Lower leg skin (tissue), 4 donors: ENCODE measurements around the gene RBM3. TPM values are rescaled to one million over a fixed set of nuclear protein-coding genes. Genes with fewer than 3 reads are reported as not detected.

Source experiments
- DNase-seq, 2 donors: peaks; one replicate each; pipeline ENCODE4 v3.0.0-alpha.2; 2019; ENCODE audit warnings: low spot score in 2 of 2
- H3K4me3 ChIP-seq: fragments of 200-600 bp; sonication (generic); 2 replicates; pipeline ENCODE4 v1.5.1; 2017; ENCODE audit warnings: mild to moderate bottlenecking, low read depth; ENCODE audit not compliant: poor library complexity, severe bottlenecking
- POLR2A ChIP-seq, 2 donors: fragments of 450-650 bp; IDR thresholded peaks; one replicate each; pipeline ENCODE4 v1.6.1; 2016 to 2017; ENCODE audit warnings: antibody characterized with exemption in 2 of 2, mild to moderate bottlenecking in 1 of 2, moderate library complexity in 1 of 2
- WGBS, 2 donors: methylation state at CpG; one replicate each; pipeline ENCODE4 v1.1.5; 2018; 5-methylcytosine and 5-hydroxymethylcytosine counted together
- intact Hi-C: fragments of 100-400 bp; cut with DNase I; formaldehyde crosslinking; loops from one replicate; pipeline ENCODE4 v1.15.0; 2023; ENCODE audit warnings: low total_unique reads
- total RNA-seq, 4 donors: library from RNA; depleted of rRNA; stranded (reverse); fragments of >200 nt; gene quantifications; one replicate each; pipeline ENCODE4 v1.1.0, GENCODE V29; 2016
- TF ChIP-seq, protein P1 (sequence below), 3 donors: fragments of 450-650 bp; IDR thresholded peaks; one replicate each; pipeline ENCODE4 v1.5.1; 2016; ENCODE audit warnings: antibody characterized with exemption in 3 of 3, mild to moderate bottlenecking in 3 of 3, moderate library complexity in 2 of 3

RBM3 gene
- total RNA-seq, 4 donors from 2014 or later: 162 to 207 (median 198) TPM

DNA sequence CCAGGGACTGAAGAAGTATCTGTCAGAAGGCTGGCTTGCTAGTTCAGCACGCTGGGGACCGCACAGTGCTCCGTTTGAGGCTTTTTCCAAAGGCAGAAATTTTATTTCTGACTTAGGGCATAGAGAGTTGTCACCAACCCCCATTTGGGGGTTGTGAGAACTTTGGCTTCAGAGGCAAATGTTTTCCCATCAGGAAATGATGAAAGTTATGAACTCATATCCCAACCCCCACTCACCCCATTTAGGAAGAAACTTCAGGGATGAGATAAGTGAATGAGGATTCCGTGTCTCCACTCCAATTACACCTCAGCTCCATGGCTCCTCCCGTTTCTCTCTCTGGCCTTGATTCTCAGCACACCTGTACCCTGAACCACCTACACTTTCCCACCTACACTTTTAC, 18.7 kb downstream of the RBM3 start:
- no peak for DNase-seq
- intact Hi-C loops: no loop called here
- 75 to 86% methylated on average over 5 of the region's 5 CpGs for WGBS, 2 donors
- H3K4me3 ChIP-seq: no peak overlapping the region
- TF ChIP-seq POLR2A (IDR thresholded peaks at IDR 0.05): no peak
- TF ChIP-seq, protein P1, sequence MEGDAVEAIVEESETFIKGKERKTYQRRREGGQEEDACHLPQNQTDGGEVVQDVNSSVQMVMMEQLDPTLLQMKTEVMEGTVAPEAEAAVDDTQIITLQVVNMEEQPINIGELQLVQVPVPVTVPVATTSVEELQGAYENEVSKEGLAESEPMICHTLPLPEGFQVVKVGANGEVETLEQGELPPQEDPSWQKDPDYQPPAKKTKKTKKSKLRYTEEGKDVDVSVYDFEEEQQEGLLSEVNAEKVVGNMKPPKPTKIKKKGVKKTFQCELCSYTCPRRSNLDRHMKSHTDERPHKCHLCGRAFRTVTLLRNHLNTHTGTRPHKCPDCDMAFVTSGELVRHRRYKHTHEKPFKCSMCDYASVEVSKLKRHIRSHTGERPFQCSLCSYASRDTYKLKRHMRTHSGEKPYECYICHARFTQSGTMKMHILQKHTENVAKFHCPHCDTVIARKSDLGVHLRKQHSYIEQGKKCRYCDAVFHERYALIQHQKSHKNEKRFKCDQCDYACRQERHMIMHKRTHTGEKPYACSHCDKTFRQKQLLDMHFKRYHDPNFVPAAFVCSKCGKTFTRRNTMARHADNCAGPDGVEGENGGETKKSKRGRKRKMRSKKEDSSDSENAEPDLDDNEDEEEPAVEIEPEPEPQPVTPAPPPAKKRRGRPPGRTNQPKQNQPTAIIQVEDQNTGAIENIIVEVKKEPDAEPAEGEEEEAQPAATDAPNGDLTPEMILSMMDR (IDR thresholded peaks at IDR 0.05): no peak

DNA sequence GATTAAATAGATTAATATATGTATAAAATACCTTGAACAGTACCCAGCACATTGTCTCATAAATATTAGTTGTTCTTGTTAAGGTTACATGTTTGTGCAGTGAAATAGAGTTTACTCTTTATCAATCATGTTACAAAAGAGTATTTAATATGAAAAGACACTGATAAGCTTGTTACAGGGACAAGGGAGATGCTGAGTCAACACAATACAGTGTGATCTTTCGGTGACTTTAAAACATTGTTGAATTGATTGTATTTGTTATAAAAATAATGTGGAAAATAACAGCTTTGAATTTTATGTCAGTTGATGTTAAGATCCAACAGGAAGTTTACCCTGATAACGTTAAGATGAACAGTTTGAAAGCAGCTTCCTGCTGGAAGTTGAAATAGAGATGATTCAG, 21.6 kb downstream of the RBM3 start:
- WGBS, 2 donors: 66 to 71% methylated on average over 2 of the region's 2 CpGs
- no peak overlapping the region for H3K4me3 ChIP-seq
- DNase-seq: no peak
- intact Hi-C loops: no loop called here
- TF ChIP-seq, protein P1 (IDR thresholded peaks at IDR 0.05): no peak

DNA sequence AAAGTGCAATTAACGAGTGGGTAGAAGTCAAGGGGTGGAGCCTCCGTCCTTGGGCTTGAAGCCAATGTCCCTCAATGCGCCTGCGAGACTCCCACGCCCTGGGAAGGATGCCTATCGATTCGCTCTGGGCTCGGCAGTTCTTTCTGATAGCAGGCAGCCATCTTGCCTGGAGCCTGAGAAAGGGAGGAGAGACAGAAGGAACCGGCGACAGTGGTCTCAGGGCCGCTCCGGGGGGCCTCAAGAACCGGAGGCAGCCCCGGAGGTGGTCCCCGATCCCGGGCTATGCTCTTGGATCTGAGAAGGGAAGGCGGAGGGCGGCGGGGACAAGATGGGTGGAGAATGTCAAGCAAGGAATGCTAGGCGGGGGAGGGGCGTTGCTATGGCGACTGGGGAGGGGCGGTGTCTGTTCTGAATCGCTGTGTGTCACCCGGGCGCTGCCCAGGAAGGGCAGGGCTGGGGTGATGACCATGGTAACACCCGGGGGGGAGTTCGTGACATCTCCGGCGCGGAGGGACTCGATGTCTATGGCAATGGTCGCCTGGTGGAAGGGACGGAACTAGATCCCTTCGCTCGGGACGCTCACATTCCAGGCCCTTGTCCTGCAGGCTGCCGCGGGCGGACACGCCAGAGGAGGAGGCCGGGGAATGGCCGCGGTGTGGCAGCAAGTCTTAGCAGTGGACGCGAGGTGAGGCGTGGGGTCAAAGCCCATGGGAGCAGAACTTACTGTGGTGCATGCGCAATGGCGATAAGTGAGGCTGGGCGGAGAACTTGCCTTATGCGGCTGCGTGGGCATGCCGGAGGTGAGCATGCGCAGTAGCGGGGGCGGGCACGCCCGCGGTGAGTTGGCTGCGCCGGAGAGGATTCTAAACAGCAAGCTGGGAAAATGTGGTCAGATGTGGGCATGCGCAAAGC, 23.3 kb downstream of the RBM3 start, which contains the start of gene WDR13:
Gene WDR13 (plus strand): TSS at position 140 of the 912 bp plus-strand sequence. CDS start 505 bp downstream, at position 645.
- no peak for TF ChIP-seq POLR2A (IDR thresholded peaks at IDR 0.05)
- TF ChIP-seq, protein P1 (IDR thresholded peaks at IDR 0.05): no peak
- intact Hi-C loops: no loop called here
- WGBS, 2 donors: 1 to 42% methylated on average over 32 to 62 of the region's 62 CpGs
- H3K4me3 ChIP-seq: peak within 1 kb of the TSS; percentile 52
- DNase-seq: peak; percentile 91 to 98

DNA sequence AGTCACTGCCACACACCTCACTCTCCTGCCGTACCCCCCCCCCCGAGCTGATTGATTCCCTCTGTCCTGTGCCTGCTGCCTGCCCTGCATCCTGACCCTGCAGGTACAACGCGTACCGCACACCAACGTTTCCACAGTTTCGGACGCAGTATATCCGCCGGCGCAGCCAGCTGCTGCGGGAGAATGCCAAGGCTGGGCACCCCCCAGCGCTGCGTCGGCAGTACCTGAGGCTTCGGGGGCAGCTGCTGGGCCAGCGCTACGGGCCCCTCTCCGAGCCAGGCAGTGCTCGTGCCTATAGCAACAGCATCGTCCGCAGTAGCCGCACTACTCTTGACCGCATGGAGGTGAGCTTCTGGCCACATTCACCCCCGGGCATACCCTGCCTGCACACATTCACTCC, 24.3 kb downstream of the RBM3 start:
- TF ChIP-seq, protein P1 (IDR thresholded peaks at IDR 0.05): no peak
- no peak for TF ChIP-seq POLR2A (IDR thresholded peaks at IDR 0.05)
- 79 to 93% methylated on average over 11 to 24 of the region's 25 CpGs for WGBS, 2 donors

DNA sequence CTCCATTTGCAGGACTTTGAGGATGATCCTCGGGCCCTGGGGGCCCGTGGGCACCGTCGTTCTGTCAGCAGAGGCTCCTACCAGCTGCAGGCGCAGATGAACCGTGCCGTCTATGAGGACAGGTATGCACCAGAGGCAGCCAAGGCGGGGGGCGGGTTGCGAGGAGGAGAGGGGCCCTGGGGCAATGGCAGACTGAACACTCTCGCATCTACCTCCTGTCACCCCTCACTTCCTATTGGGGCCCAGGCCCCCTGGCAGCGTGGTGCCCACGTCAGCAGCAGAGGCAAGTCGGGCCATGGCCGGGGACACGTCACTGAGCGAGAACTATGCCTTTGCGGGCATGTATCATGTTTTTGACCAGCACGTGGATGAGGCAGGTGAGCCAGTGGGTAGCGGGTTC, 25.1 kb downstream of the RBM3 start:
- no peak overlapping the region for H3K4me3 ChIP-seq
- 89 to 90% methylated on average over 4 to 20 of the region's 20 CpGs for WGBS, 2 donors
- intact Hi-C loops: no loop called here
- TF ChIP-seq, protein P1 (IDR thresholded peaks at IDR 0.05): no peak
- DNase-seq: no peak

More for the DNA sequence above, 24.3 kb downstream of the RBM3 start:
- intact Hi-C loops: no loop called here
- DNase-seq: no peak
- no peak overlapping the region for H3K4me3 ChIP-seq
